HepG2 (cell line): ENCODE results near the gene STAT6. TPM values are rescaled to one million over a fixed set of nuclear protein-coding genes. Genes with fewer than 3 reads are reported as not detected.

Experiments used
- CHD4 ChIP-seq: fragments of 200-600 bp; sonication (generic); IDR thresholded peaks from 2 replicates; pipeline ENCODE4 v1.7.0; 2017; ENCODE audit warnings: mild to moderate bottlenecking, low read length, borderline replicate concordance
- GZF1 ChIP-seq: sonication (generic); formaldehyde crosslinking; IDR thresholded peaks from 2 replicates; pipeline ENCODE4 v1.5.1; 2020; ENCODE audit warnings: mild to moderate bottlenecking, missing genetic modification reagents
- HIVEP1 ChIP-seq: sonication (generic); formaldehyde crosslinking; IDR thresholded peaks from 2 replicates; pipeline ENCODE4 v1.4.0; 2020; ENCODE audit warnings: mild to moderate bottlenecking, missing genetic modification reagents
- HOXD1 ChIP-seq: sonication (generic); formaldehyde crosslinking; IDR thresholded peaks from 2 replicates; pipeline ENCODE4 v1.5.0; 2020; ENCODE audit warnings: missing genetic modification reagents
- RORA ChIP-seq: sonication (generic); formaldehyde crosslinking; IDR thresholded peaks from 2 replicates; pipeline ENCODE4 v1.5.0; 2020; ENCODE audit warnings: mild to moderate bottlenecking, missing genetic modification reagents, moderate library complexity
- ZFP1 ChIP-seq: IDR thresholded peaks from 2 replicates; pipeline ENCODE4 v1.6.1; 2016
- ZNF251 ChIP-seq: sonication (generic); formaldehyde crosslinking; IDR thresholded peaks from 2 replicates; pipeline ENCODE4 v1.9.0; 2021; ENCODE audit warnings: mild to moderate bottlenecking, missing genetic modification reagents
- ZSCAN21 ChIP-seq: sonication (generic); formaldehyde crosslinking; IDR thresholded peaks from 2 replicates; pipeline ENCODE4 v1.8.0; 2022; ENCODE audit warnings: mild to moderate bottlenecking, missing genetic modification reagents, moderate library complexity, borderline replicate concordance
- polyA plus RNA-seq, 8 experiments: library from polyadenylated mRNA; depleted of rRNA in 3 of 8; stranded (reverse) in 7 of 8; unstranded in 1 of 8; fragments of >200 nt; fragmentation: Illumina TruSeq in 4 of 8; extraction: Trizol in 4 of 8; gene quantifications; 2 replicates each; pipeline versions ENCODE4 v1.2.1 to v1.2.3, GENCODE V29; 2011 to 2016; ENCODE audit warnings: low read depth in 4 of 8, missing spikeins in 1 of 8, mixed read lengths in 1 of 8; ENCODE audit not compliant: insufficient read depth in 1 of 8
- total RNA-seq, 5 experiments: library from RNA; depleted of rRNA; stranded (reverse); fragments of >200 nt; fragmentation: Illumina TruSeq; extraction: Trizol; gene quantifications; 2 replicates each; pipeline ENCODE4 v1.2.3, GENCODE V29; 2016; ENCODE audit warnings: low read depth in 1 of 5
- TF ChIP-seq, protein P1 (sequence below): sonication (generic); formaldehyde crosslinking; IDR thresholded peaks from 2 replicates; pipeline ENCODE4 v1.4.0; 2020; ENCODE audit warnings: mild to moderate bottlenecking, missing genetic modification reagents
- TF ChIP-seq, protein P2 (sequence below): IDR thresholded peaks from 2 replicates; pipeline ENCODE4 v1.6.1; 2016; ENCODE audit warnings: control low read depth
- TF ChIP-seq, protein P3 (sequence below): IDR thresholded peaks from 2 replicates; pipeline ENCODE4 v1.6.1; 2016
- TF ChIP-seq, protein P4 (sequence below): sonication (generic); formaldehyde crosslinking; conservative IDR thresholded peaks from 2 replicates; pipeline ENCODE4 v1.4.0; 2020; ENCODE audit warnings: missing genetic modification reagents
- TF ChIP-seq, protein P5 (sequence below): sonication (generic); formaldehyde crosslinking; conservative IDR thresholded peaks from 2 replicates; pipeline ENCODE4 v1.5.0; 2020; ENCODE audit warnings: missing genetic modification reagents
- TF ChIP-seq, protein P6 (sequence below): sonication (generic); formaldehyde crosslinking; conservative IDR thresholded peaks from 2 replicates; pipeline ENCODE4 v1.4.0; 2020; ENCODE audit warnings: mild to moderate bottlenecking, missing genetic modification reagents, moderate library complexity

Gene STAT6
- total and polyA plus RNA-seq, 2 of the 13 experiments (the other 11 are each of a cell fraction or from before 2014, with no cell fraction given): 28.0 to 62.2 TPM

DNA sequence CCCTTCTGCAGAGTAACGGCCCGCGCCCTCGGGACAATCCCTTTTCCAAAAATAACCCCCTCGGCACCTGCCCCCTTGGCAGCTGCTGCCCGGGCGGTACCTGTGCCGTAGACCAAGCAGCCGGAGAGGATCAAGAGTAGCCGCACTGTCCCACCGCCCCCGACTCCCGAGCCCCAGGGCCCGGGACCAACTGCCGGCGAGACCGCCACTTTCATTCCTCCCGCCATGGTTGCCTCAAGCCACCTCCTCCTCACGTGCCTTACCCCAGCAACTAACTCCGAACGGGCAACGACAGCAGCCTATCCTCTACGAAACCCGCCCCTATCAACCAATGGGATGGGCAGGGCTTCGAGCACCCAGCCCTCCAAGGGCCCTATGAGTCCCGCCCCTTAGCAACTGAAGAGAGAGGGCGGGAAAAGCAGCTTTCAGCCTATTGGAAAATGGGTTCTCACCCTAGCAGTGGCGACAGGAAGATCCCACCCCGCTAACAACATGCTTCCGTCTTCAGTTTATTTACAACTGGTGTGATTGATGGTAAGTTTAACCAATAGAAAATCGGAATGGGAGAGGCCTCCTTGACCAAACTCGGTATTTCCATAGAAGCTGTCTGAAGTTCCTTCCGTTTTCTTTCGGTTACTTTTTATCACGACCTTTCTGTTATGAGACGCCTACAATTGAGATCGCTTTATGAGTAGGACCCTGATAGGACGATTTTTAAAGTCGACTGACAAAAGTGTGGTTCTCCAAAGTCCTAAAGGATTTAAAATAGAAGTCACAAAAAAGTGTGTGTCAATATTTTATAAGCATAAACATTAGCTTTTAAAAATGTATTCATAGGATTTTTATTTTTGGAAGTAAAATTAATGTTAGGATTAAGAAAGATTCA lies 32.4 kb downstream of the STAT6 start, which contains the start of gene NEMP1 (continued):
- TF ChIP-seq ZSCAN21 (CRISPR knock-in tag): no peak; the same call in 1 of the 2 replicates
- TF ChIP-seq, protein P1, sequence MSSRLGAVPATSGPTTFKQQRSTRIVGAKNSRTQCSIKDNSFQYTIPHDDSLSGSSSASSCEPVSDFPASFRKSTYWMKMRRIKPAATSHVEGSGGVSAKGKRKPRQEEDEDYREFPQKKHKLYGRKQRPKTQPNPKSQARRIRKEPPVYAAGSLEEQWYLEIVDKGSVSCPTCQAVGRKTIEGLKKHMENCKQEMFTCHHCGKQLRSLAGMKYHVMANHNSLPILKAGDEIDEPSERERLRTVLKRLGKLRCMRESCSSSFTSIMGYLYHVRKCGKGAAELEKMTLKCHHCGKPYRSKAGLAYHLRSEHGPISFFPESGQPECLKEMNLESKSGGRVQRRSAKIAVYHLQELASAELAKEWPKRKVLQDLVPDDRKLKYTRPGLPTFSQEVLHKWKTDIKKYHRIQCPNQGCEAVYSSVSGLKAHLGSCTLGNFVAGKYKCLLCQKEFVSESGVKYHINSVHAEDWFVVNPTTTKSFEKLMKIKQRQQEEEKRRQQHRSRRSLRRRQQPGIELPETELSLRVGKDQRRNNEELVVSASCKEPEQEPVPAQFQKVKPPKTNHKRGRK (CRISPR knock-in tag): no peak
- TF ChIP-seq, protein P2, sequence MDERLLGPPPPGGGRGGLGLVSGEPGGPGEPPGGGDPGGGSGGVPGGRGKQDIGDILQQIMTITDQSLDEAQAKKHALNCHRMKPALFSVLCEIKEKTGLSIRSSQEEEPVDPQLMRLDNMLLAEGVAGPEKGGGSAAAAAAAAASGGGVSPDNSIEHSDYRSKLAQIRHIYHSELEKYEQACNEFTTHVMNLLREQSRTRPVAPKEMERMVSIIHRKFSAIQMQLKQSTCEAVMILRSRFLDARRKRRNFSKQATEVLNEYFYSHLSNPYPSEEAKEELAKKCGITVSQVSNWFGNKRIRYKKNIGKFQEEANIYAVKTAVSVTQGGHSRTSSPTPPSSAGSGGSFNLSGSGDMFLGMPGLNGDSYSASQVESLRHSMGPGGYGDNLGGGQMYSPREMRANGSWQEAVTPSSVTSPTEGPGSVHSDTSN (CRISPR knock-in tag): peak; percentile 96
- TF ChIP-seq, protein P3, sequence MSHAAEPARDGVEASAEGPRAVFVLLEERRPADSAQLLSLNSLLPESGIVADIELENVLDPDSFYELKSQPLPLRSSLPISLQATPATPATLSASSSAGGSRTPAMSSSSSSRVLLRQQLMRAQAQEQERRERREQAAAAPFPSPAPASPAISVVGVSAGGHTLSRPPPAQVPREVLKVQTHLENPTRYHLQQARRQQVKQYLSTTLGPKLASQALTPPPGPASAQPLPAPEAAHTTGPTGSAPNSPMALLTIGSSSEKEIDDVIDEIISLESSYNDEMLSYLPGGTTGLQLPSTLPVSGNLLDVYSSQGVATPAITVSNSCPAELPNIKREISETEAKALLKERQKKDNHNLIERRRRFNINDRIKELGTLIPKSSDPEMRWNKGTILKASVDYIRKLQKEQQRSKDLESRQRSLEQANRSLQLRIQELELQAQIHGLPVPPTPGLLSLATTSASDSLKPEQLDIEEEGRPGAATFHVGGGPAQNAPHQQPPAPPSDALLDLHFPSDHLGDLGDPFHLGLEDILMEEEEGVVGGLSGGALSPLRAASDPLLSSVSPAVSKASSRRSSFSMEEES (CRISPR knock-in tag): peak; percentile 92
- TF ChIP-seq HOXD1 (CRISPR knock-in tag): no peak
- TF ChIP-seq CHD4: no peak
- 0 out of 2 replicates have a peak, but pooled peaks have one; percentile 42 for TF ChIP-seq HIVEP1
- TF ChIP-seq, protein P4, sequence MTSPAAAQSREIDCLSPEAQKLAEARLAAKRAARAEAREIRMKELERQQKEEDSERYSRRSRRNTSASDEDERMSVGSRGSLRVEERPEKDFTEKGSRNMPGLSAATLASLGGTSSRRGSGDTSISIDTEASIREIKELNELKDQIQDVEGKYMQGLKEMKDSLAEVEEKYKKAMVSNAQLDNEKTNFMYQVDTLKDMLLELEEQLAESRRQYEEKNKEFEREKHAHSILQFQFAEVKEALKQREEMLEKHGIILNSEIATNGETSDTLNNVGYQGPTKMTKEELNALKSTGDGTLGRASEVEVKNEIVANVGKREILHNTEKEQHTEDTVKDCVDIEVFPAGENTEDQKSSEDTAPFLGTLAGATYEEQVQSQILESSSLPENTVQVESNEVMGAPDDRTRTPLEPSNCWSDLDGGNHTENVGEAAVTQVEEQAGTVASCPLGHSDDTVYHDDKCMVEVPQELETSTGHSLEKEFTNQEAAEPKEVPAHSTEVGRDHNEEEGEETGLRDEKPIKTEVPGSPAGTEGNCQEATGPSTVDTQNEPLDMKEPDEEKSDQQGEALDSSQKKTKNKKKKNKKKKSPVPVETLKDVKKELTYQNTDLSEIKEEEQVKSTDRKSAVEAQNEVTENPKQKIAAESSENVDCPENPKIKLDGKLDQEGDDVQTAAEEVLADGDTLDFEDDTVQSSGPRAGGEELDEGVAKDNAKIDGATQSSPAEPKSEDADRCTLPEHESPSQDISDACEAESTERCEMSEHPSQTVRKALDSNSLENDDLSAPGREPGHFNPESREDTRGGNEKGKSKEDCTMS (CRISPR knock-in tag): no peak
- no peak for TF ChIP-seq GZF1 (CRISPR knock-in tag)
- no peak for TF ChIP-seq RORA
- no peak for TF ChIP-seq ZNF251 (CRISPR knock-in tag)
- TF ChIP-seq, protein P5, sequence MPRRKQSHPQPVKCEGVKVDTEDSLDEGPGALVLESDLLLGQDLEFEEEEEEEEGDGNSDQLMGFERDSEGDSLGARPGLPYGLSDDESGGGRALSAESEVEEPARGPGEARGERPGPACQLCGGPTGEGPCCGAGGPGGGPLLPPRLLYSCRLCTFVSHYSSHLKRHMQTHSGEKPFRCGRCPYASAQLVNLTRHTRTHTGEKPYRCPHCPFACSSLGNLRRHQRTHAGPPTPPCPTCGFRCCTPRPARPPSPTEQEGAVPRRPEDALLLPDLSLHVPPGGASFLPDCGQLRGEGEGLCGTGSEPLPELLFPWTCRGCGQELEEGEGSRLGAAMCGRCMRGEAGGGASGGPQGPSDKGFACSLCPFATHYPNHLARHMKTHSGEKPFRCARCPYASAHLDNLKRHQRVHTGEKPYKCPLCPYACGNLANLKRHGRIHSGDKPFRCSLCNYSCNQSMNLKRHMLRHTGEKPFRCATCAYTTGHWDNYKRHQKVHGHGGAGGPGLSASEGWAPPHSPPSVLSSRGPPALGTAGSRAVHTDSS (CRISPR knock-in tag): no peak
- TF ChIP-seq ZFP1 (CRISPR knock-in tag): no peak
- TF ChIP-seq, protein P6, sequence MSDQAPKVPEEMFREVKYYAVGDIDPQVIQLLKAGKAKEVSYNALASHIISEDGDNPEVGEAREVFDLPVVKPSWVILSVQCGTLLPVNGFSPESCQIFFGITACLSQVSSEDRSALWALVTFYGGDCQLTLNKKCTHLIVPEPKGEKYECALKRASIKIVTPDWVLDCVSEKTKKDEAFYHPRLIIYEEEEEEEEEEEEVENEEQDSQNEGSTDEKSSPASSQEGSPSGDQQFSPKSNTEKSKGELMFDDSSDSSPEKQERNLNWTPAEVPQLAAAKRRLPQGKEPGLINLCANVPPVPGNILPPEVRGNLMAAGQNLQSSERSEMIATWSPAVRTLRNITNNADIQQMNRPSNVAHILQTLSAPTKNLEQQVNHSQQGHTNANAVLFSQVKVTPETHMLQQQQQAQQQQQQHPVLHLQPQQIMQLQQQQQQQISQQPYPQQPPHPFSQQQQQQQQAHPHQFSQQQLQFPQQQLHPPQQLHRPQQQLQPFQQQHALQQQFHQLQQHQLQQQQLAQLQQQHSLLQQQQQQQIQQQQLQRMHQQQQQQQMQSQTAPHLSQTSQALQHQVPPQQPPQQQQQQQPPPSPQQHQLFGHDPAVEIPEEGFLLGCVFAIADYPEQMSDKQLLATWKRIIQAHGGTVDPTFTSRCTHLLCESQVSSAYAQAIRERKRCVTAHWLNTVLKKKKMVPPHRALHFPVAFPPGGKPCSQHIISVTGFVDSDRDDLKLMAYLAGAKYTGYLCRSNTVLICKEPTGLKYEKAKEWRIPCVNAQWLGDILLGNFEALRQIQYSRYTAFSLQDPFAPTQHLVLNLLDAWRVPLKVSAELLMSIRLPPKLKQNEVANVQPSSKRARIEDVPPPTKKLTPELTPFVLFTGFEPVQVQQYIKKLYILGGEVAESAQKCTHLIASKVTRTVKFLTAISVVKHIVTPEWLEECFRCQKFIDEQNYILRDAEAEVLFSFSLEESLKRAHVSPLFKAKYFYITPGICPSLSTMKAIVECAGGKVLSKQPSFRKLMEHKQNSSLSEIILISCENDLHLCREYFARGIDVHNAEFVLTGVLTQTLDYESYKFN (CRISPR knock-in tag): no peak; the same call in 1 of the 2 replicates
